ENCODE measurements around the gene GCNT3.

GCNT3 gene

GRCh38 chr15:59571606-59572005 lies 40.0 kb upstream of the GCNT3 start:
- DNase-seq (ENCODE audit: insufficient read length, low spot score): no peak
- no peak for TF ChIP-seq CTCF (IDR thresholded peaks at IDR 0.05; ENCODE audit: insufficient read depth, missing control alignments)
- FAIRE-seq: no peak

- DNase-seq (ENCODE audit: insufficient read length, low spot score) (no peak), FAIRE-seq (no peak)
- TF ChIP-seq CTCF (IDR thresholded peaks at IDR 0.05; ENCODE audit: insufficient read depth, missing control alignments): no peak
These were observed 28.5 kb upstream of the GCNT3 start for GRCh38 chr15:59583088-59583487.

DNA sequence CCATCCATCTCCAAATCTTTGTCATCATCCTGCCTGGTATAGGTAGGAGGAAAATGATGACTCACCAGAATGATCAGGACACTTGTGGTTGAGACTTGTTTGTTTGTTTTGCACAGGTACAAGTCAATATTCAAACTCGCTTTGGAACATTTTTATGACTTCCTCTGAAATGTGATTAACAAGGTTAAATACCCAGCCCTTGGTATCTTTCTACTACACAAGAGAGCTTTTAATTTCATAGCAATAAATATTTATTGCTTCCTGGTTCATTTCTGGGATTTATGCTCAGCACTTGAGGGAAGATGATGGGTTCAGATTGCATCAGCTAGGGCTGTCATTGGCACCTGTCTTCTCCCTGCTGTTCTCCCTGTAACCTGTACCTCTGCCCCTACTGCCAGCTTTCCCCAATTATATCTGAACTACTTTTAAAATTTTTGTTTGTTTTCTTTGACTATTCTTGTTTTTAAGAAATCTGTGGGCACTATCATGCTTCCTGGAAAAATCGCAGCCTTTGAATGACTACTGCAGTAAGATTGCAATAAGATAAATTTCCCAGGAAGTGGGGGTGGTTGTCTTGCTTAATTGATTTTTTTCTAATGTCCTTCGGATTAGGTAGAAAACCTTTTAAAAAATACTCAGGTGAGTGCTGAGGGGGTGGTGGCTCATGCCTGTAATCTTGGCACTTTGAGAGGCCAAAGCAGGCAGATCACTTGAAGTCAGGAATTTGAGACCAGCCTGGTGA lies 24.3 kb upstream of the GCNT3 start:
- FAIRE-seq: no peak
- no peak for DNase-seq (ENCODE audit: insufficient read length, low spot score)
- no peak for TF ChIP-seq CTCF (IDR thresholded peaks at IDR 0.05; ENCODE audit: insufficient read depth, missing control alignments)

GRCh38 chr15:59590027-59590426 lies 21.6 kb upstream of the GCNT3 start:
- FAIRE-seq: no peak
- TF ChIP-seq CTCF (IDR thresholded peaks at IDR 0.05; ENCODE audit: insufficient read depth, missing control alignments): no peak
- no peak for DNase-seq (ENCODE audit: insufficient read length, low spot score)

DNA sequence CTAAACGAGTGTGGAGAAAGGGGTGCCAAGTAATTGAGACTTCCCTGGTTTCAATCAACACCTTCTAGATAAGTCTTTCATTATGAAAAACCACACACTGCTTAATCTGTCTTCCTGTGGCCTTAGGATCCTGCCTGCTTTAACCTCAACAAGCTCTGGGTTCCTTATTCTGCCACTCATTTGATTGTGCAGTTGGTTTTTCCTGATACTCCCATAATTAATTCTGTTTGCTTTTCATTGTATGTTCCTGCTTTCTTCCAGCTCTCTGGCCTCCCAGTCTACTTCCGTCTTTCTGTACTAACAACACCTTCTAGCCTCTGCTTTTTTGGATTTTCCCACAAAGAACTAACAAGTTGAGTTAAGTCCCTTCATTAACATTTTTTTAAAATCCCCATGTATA lies 20.2 kb upstream of the GCNT3 start:
- no peak for DNase-seq (ENCODE audit: insufficient read length, low spot score)
- FAIRE-seq: no peak
- no peak for TF ChIP-seq CTCF (IDR thresholded peaks at IDR 0.05; ENCODE audit: insufficient read depth, missing control alignments)

- DNase-seq (ENCODE audit: insufficient read length, low spot score): no peak
- TF ChIP-seq CTCF (IDR thresholded peaks at IDR 0.05; ENCODE audit: insufficient read depth, missing control alignments): no peak
- FAIRE-seq: no peak
These were observed 17.1 kb upstream of the GCNT3 start for GRCh38 chr15:59594493-59594942.

DNA sequence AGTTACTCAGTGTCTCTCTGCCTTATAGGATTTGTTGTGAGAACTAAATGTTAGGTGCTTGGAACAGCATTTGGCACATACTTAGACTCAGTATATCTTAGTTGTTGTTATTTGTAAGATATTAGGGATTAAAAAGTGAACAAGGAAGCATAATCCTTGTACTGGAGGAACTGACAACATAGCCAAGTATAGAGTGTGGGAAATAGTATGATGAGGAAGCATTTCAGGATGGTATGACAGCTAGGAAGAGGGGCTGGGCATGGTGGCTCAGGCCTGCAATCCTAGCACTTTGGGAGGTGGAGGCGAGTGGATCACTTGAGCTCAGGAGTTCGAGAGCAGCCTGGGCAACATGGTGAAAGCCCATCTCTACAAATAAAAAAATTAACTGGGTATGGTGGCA lies 16.6 kb upstream of the GCNT3 start:
- TF ChIP-seq CTCF (IDR thresholded peaks at IDR 0.05; ENCODE audit: insufficient read depth, missing control alignments): no peak
- no peak for FAIRE-seq

More for the DNA sequence above, 16.6 kb upstream of the GCNT3 start:
- DNase-seq (ENCODE audit: insufficient read length, low spot score): no peak
